Thymus (tissue), 14 donors: ENCODE results near the gene SEC14L6. TPM values are rescaled to one million over a fixed set of nuclear protein-coding genes. Genes with fewer than 3 reads are reported as not detected.
"Not testable (repeated sequence)": the region's sequence is repeated elsewhere in the genome, so short reads cannot be mapped to it uniquely, and the experiment has no call there.

Source experiments
- DNase-seq, 9 donors: peaks; one replicate each; pipeline ENCODE4 v3.0.0-alpha.2; 2013; ENCODE audit warnings: low spot score in 9 of 9, low read depth in 6 of 9, missing footprints in 1 of 9
- H3K27ac ChIP-seq, 2 donors: one replicate each; pipeline ENCODE4 v1.5.1; 2013; ENCODE audit warnings: control low read depth in 1 of 2, low read depth in 1 of 2, low read length in 1 of 2, mild to moderate bottlenecking in 1 of 2, moderate library complexity in 1 of 2
- H3K27me3 ChIP-seq, 2 donors: one replicate each; pipeline ENCODE4 v1.5.1; 2013; ENCODE audit warnings: low read length in 1 of 2; ENCODE audit not compliant: control insufficient read depth in 2 of 2, insufficient read depth in 1 of 2
- H3K36me3 ChIP-seq, 2 donors: one replicate each; pipeline ENCODE4 v1.5.1; 2013; ENCODE audit warnings: low read length in 1 of 2, mild to moderate bottlenecking in 1 of 2, moderate library complexity in 1 of 2; ENCODE audit not compliant: control insufficient read depth in 2 of 2, insufficient read depth in 2 of 2
- H3K4me1 ChIP-seq, 2 donors: one replicate each; pipeline ENCODE4 v1.5.1; 2013; ENCODE audit warnings: low read length in 2 of 2; ENCODE audit not compliant: control insufficient read depth in 2 of 2, insufficient read depth in 2 of 2
- H3K4me3 ChIP-seq, 2 donors: one replicate each; pipeline ENCODE4 v1.5.1; 2013; ENCODE audit warnings: low read length in 2 of 2, control low read depth in 1 of 2, mild to moderate bottlenecking in 1 of 2
- H3K9me3 ChIP-seq, 2 donors: one replicate each; pipeline ENCODE4 v1.5.1; 2013; ENCODE audit warnings: low read length in 1 of 2, mild to moderate bottlenecking in 1 of 2; ENCODE audit not compliant: control insufficient read depth in 2 of 2, insufficient read depth in 1 of 2
- WGBS: extraction: QIAGEN DNeasy Blood & Tissue Kit; methylation state at CpG from one replicate; pipeline ENCODE4 v1.1.7; 2013; 5-methylcytosine and 5-hydroxymethylcytosine counted together
- long read RNA-seq, 10 donors: transcript quantifications; one replicate each; lab custom pipeline, GENCODE V29; 2026
- polyA plus RNA-seq: library from polyadenylated mRNA; stranded (reverse); fragments of 200-250 nt; gene quantifications from one replicate; pipeline ENCODE4 v1.2.3, GENCODE V29; 2013
- total RNA-seq: library from RNA; stranded (reverse); fragments of 120-200 nt; gene quantifications from one replicate; pipeline ENCODE4 v1.2.4, GENCODE V29; 2013
- donor health status: healthy.

The SEC14L6 gene
- total RNA-seq (0.24 TPM), polyA plus RNA-seq (0.39 TPM)
- long read RNA-seq, donor 1 = 0 reads
- long read RNA-seq, donor 2 = 0 reads
- long read RNA-seq, donor 3 = 0 reads
- long read RNA-seq, donor 4 = 0 reads
- long read RNA-seq, donor 5 = 0 reads
- long read RNA-seq, donor 6 = 0 reads
- long read RNA-seq, donor 7 = 0 reads
- long read RNA-seq, donor 8 = 0 reads
- long read RNA-seq, donor 9 = 0 reads
- long read RNA-seq, donor 10 = 0 reads

GRCh38 chr22:30546616-30547015 lies at the start of gene SEC14L6:
TSS of gene SEC14L6 (minus strand) at chr22:30546741. CDS start at chr22:30546682, 59 bp downstream.
- no peaks in the 10 kb centered on the region for H3K36me3 ChIP-seq
- peaks cover 24 to 39% of the 10 kb centered on the region in 2 donors for H3K27me3 ChIP-seq
- H3K4me1 ChIP-seq = no peaks in the 10 kb centered on the region
- H3K27ac ChIP-seq = no peak within 1 kb of the TSS
- H3K4me3 ChIP-seq = no peak within 1 kb of the TSS
- no peaks in the 10 kb centered on the region for H3K9me3 ChIP-seq
- 97% methylated on average over 7 of the region's 7 CpGs for WGBS
- no peak for DNase-seq

DNA sequence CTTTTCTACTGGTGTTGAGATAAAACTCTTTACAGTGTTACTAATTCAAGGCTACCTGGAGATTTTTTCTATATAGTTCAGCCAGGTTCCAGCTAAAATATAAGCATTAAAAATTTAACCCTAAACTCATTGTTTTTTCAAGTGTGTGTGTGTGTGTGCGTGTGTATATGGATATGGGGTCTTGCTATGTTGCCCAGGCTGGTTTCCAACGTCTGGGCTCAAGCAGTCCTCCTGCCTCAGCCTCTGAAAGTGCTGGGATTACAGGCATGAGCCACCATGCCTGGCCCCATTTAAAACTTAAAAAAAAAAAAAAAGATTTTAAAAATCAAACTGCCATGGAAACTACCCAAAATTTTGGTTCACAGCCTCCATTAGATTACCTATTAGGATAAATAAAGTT lies 49.7 kb upstream of the SEC14L6 start:
- no peak for DNase-seq
- H3K4me3 ChIP-seq = no peak overlapping the region
- WGBS = 81% methylated on average over 2 of the region's 2 CpGs
- no peaks in the 10 kb centered on the region for H3K36me3 ChIP-seq
- peaks cover 0 to 14% of the 10 kb centered on the region in 2 donors for H3K27me3 ChIP-seq
- no peak overlapping the region for H3K27ac ChIP-seq
- H3K9me3 ChIP-seq = no peaks in the 10 kb centered on the region
- H3K4me1 ChIP-seq = peaks cover 2 to 4% of the 10 kb centered on the region in 2 donors

- H3K27ac ChIP-seq, H3K9me3 ChIP-seq, H3K4me3 ChIP-seq, DNase-seq, H3K4me1 ChIP-seq: not testable (repeated sequence)
- H3K36me3 ChIP-seq = peaks cover 18 to 20% of the 10 kb centered on the region in 2 donors
- H3K27me3 ChIP-seq = peaks cover 0 to 14% of the 10 kb centered on the region in 2 donors
- 42% methylated on average over 18 of the region's 18 CpGs for WGBS
These were observed 45.8 kb upstream of the SEC14L6 start for GRCh38 chr22:30592360-30592713.

GRCh38 chr22:30591588-30592359 lies 45.2 kb upstream of the SEC14L6 start, which contains the start of gene PES1:
TSS of gene PES1 (minus strand) at chr22:30591910. CDS start at chr22:30591833, 77 bp downstream.
- peak; percentile 96 to 99 (median 99) for DNase-seq
- under 1% methylated on average over 49 of the region's 49 CpGs for WGBS
- Histone ChIP-seq H3K9me3 (no peaks in the 10 kb centered on the region), H3K27me3 (peaks cover 0 to 14% of the 10 kb centered on the region in 2 donors), H3K4me1 (peaks cover 9 to 10% of the 10 kb centered on the region in 2 donors), H3K27ac (peak within 1 kb of the TSS in 1 of 2 donors; percentile 87), H3K4me3 (peak within 1 kb of the TSS; percentile 64 to 67), H3K36me3 (peaks cover 24 to 25% of the 10 kb centered on the region in 2 donors)

DNA sequence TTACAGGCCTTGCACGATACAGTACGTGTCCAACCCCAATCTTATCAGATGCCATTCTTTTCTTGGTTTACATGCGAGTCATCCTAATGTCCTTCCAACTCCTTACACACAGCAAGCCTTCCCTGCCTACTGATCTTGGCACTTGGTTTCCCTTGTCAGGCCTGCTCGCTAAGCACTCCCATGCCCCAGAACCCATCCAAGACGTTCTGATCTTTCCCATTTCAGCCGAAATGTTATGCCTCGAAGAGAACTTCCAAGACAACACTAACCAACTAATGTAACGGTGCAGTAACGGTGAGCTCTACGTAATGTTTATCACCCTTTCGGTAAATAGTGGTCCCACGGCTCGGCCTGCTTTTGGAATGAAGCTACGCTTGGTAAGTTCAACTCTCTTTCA lies 44.6 kb upstream of the SEC14L6 start:
- H3K27ac ChIP-seq = no peak overlapping the region
- no peak for DNase-seq
- WGBS = 9% methylated on average over 14 of the region's 14 CpGs

GRCh38 chr22:30586414-30586813 lies 39.9 kb upstream of the SEC14L6 start:
- peaks cover 6 to 10% of the 10 kb centered on the region in 2 donors for H3K4me1 ChIP-seq

More for the DNA sequence above, 44.6 kb upstream of the SEC14L6 start:
- Histone ChIP-seq H3K36me3 (peaks cover 30 to 31% of the 10 kb centered on the region in 2 donors), H3K4me3 (peak overlapping the region; percentile 64 to 67), H3K27me3 (peaks cover 0 to 14% of the 10 kb centered on the region in 2 donors), H3K4me1 (peaks cover 9 to 10% of the 10 kb centered on the region in 2 donors), H3K9me3 (no peaks in the 10 kb centered on the region)

DNA sequence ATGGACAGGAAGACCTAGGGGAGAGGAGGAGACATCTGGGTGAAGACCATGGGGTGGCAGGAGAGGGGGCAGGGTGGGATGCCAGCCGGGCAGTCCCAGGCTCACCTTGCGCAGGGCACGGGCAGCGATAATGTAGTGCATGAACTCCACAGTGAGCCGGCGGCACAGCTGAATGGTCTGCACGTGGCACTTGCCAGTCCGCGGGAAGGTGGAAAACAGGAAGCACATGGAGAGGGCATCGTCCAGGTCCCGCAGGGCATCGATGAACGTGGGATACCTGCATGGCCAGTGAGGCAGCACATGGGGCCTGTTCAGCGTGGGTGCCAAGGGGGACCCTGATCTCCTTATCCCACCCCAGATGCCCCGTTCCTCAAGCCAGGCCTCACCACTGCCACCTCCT lies 37.9 kb upstream of the SEC14L6 start:
- Histone ChIP-seq H3K9me3 (peaks cover 0 to 1% of the 10 kb centered on the region in 2 donors), H3K4me1 (no peaks in the 10 kb centered on the region), H3K4me3 (no peak overlapping the region), H3K27me3 (no peaks in the 10 kb centered on the region), H3K36me3 (peaks cover 92 to 97% of the 10 kb centered on the region in 2 donors), H3K27ac (no peak overlapping the region)
- 98% methylated on average over 15 of the region's 15 CpGs for WGBS
- no peak for DNase-seq

More at GRCh38 chr22:30586414-30586813, 39.9 kb upstream of the SEC14L6 start:
- Histone ChIP-seq H3K27me3 (no peaks in the 10 kb centered on the region), H3K36me3 (peaks cover 74 to 77% of the 10 kb centered on the region in 2 donors), H3K27ac (no peak overlapping the region), H3K9me3 (no peaks in the 10 kb centered on the region), H3K4me3 (no peak overlapping the region)
- DNase-seq = no peak
- WGBS = 98% methylated on average over 8 of the region's 8 CpGs

- Histone ChIP-seq H3K4me3 (no peak overlapping the region), H3K4me1 (no peaks in the 10 kb centered on the region), H3K36me3 (peaks cover 95 to 96% of the 10 kb centered on the region in 2 donors), H3K27ac (no peak overlapping the region), H3K9me3 (peaks cover 0 to 1% of the 10 kb centered on the region in 2 donors), H3K27me3 (no peaks in the 10 kb centered on the region)
- no peak for DNase-seq
- WGBS = 92% methylated on average over 13 of the region's 13 CpGs
These were observed 36.4 kb upstream of the SEC14L6 start for GRCh38 chr22:30582788-30583545.
